Eye (tissue), 1 donor: ENCODE data around the gene ZNF579.
"Not testable (repeated sequence)": the region's sequence is repeated elsewhere in the genome, so short reads cannot be mapped to it uniquely, and the experiment has no call there.

Experiments used
- DNase-seq: peaks from one replicate; pipeline ENCODE4 v3.0.0-alpha.2; 2015

Gene ZNF579

DNA sequence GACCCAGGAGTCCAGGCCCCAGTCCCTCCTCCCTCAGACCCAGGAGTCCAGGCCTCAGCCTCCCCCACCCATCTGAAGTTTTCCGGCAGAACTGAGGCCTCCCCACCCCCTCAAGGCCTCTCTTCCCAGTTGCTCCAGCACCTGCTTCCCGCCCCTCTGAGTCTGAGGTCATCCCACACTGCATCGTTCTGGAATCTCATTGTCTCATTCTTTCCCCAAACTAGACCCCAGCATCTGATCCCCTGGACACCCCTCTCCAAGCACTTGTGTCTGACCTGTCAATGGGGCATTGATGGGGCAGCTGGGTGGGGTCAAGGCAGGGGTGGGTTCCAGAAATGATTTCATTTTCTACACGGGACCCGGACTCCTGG, 42.9 kb downstream of the ZNF579 start:
- DNase-seq, result peak; percentile 62

GRCh38 chr19:55536951-55537740, 43.5 kb downstream of the ZNF579 start, which contains the start of gene SBK2:
SBK2 (minus strand) TSS chr19:55537133; CDS start chr19:55536294, 839 bp downstream.
- DNase-seq, result peak; percentile 65

- DNase-seq, result no peak
These were observed 44.3 kb downstream of the ZNF579 start for GRCh38 chr19:55536366-55536765.

GRCh38 chr19:55535965-55536350, 44.7 kb downstream of the ZNF579 start:
- no peak for DNase-seq

- DNase-seq, result no peak
These were observed 45.3 kb downstream of the ZNF579 start for GRCh38 chr19:55535173-55535964.

- DNase-seq, result not testable (repeated sequence)
These were observed 46.4 kb downstream of the ZNF579 start for GRCh38 chr19:55534280-55534679.

DNA sequence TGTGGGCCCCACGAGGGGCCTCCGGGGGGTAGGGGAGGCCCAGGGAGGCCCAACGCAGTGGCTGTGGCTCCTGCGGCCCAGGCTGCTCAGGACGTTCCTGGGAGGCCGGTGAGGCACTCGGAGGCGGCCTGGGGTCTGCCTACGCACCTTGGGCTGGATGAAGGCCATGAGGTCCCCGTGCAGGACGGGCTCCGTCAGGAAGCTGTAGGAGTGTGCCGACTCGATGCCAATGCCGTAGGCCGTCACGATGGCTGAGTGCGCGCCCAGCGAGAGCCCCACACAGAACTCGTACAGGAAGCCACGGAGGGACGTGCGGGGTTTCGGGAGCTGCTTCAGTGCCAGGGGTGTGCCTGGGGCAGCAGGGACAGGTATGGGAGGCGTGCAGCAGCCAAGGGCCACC, 49.7 kb downstream of the ZNF579 start:
- DNase-seq, result no peak

DNA sequence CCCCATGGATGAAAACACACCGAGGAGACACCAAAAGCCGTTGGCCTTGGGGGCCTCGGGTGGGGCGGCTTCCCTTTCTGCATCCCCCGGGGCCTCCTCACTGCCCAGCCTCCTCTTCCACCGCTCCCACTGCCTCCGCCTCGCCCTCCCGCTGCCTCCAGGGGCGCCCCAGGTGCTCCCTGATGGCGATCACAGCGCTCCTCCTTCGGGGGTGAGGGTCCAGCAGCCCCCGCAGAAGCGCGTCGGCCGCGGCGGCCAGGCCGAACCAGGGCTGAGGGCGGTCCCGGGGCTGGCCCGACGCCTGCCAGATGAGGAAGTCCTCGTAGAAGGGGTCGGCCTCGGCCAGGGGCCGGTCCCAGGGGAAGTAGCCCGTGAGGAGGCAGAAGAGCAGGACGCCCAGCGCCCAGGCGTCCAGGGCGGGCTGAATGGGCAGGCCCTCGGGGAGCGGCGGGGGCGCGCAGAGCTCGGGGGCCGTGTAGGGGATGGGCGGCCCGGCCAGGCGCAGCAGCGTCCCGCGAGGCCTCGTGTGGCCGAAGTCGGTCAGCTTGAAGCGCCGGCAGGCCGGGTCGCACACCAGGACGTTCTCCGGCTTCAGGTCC, 50.9 kb downstream of the ZNF579 start:
- no peak for DNase-seq

- DNase-seq, result no peak
These were observed 52.4 kb downstream of the ZNF579 start for GRCh38 chr19:55528030-55528803.

- no peak for DNase-seq
These were observed 53.2 kb downstream of the ZNF579 start for GRCh38 chr19:55527197-55528029.
